ENCODE results near the gene CHST3. TPM values are rescaled to one million over a fixed set of nuclear protein-coding genes. Genes with fewer than 3 reads are reported as not detected.

Gene CHST3
- total RNA-seq, 1 donor from 2014 or later = not detected

DNA sequence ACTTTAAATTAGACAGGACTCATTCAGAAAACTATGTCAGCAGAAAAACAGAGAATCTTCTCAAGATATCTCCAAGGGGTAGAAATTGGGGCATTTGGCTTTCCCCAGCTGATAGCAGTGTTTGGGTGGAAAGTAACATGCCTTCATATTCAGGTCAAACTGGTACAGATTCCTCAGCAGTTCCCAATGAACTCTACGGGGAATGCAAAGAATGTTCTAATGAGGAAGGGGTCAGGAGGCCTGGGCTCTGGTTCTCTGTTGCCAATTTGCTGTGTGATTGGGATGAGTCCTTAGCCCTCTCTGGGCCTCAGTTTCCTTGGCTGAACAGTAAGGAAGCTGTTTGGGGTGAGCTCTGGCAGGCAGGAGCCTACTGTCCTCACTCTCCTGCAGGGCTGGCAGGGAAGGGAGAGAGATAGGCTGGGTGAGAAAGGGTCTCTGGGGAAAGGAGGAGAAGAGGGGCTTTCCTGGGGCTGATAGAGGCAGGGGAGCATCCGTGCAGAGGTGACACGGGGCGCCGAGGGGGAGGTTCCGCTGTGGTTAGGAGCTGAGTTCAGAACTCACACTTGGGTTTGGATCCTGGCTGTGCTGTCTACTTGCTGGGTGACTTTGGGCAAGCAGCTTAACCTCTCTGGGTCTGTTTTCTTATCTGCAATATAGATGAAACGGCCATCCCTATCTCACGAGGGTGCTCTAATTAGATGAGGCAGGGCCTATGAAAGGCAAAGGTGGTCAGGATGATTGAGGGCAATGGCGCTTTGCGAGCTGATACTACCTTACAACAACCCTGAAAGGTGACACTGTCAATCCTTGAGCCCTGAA lies 79.0 kb downstream of the CHST3 start:
- POLR2A ChIA-PET = interaction anchor here (0.5 to 0.6 kb wide), 2 partner anchors 95 to 246 kb away, joined by 4 read pairs; no protein-coding TSS in a partner anchor
- H3K27me3 Mint-ChIP-seq = no peaks in the 10 kb centered on the region
- no peak overlapping the region for H3K27ac Mint-ChIP-seq
- CTCF ChIA-PET = interaction anchor here (1.4 kb wide), 1 partner anchor 294 kb away, joined by 4 read pairs; no protein-coding TSS in a partner anchor
- no peaks in the 10 kb centered on the region for H3K36me3 Mint-ChIP-seq (ENCODE audit: low read depth)
- DNase-seq = no peak
- ATAC-seq (ENCODE audit: low read depth) = no peak
- H3K4me1 Mint-ChIP-seq = peaks cover under 1% of the 10 kb centered on the region
- no peak overlapping the region for H3K4me3 Mint-ChIP-seq
- H3K9me3 Mint-ChIP-seq = no peaks in the 10 kb centered on the region
- TF ChIP-seq CTCF (IDR thresholded peaks at IDR 0.05) = no peak
- intact Hi-C loops (cut with micrococcal nuclease) = no loop called here

- ChIA-PET POLR2A (no interaction called here), CTCF (interaction anchor here (0.7 kb wide), 1 partner anchor 209 kb away, joined by 3 read pairs; no protein-coding TSS in a partner anchor)
- DNase-seq = no peak
- Mint-ChIP-seq H3K27me3 (no peaks in the 10 kb centered on the region), H3K27ac (no peak overlapping the region), H3K9me3 (peaks cover 2% of the 10 kb centered on the region), H3K36me3 (ENCODE audit: low read depth) (no peaks in the 10 kb centered on the region), H3K4me3 (no peak overlapping the region), H3K4me1 (peaks cover 5% of the 10 kb centered on the region)
- no peak for ATAC-seq (ENCODE audit: low read depth)
- intact Hi-C loops (cut with micrococcal nuclease) = loop anchor here (5.0 kb wide), 1 partner anchor 87 kb away; no protein-coding TSS in a partner anchor
- TF ChIP-seq CTCF (IDR thresholded peaks at IDR 0.05) = no peak
Observed at GRCh38 chr10:72044417-72045041, 80.3 kb downstream of the CHST3 start.

GRCh38 chr10:72045586-72045985 lies 81.4 kb downstream of the CHST3 start:
- Mint-ChIP-seq H3K9me3 (peaks cover 2% of the 10 kb centered on the region), H3K27me3 (no peaks in the 10 kb centered on the region), H3K4me1 (peaks cover 15% of the 10 kb centered on the region), H3K4me3 (no peak overlapping the region), H3K27ac (no peak overlapping the region), H3K36me3 (ENCODE audit: low read depth) (no peaks in the 10 kb centered on the region)
- ATAC-seq (ENCODE audit: low read depth) = no peak
- DNase-seq = no peak
- POLR2A ChIA-PET = no interaction called here
- intact Hi-C loops (cut with micrococcal nuclease) = loop anchor here (5.0 kb wide), 1 partner anchor 88 kb away; no protein-coding TSS in a partner anchor
- TF ChIP-seq CTCF (IDR thresholded peaks at IDR 0.05) = no peak
- CTCF ChIA-PET = no interaction called here

DNA sequence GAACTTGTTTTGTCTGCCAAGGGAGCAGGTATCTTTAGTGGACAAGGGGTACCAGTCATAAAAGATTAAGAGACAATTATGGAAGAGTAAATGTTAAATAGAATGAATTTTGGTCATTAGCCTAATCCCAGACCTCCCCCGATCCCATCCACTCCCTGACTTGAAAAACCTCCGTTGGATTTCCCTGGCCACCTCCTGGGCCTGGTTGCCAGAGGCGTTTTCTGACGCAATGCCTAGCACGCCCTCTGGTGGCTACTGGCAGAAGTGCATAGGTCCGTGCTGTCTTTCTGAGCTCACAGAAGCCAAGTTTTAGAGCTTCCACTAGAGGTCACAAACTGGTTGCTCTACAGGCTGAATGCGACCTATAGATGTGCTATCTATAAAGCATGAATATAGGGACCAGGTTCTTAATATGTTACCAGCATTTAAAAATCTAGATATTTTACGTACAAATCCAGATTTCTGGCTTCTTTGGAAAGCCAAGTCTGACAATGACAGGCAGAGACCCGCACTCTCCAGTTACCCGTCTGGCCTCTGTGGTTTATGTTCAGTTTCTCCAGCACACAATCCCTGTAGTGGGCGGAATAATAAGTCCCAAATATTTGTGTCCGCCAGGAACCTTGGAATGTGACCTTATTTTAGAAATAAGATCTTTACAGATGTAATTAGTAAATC lies 84.4 kb downstream of the CHST3 start:
- ChIA-PET CTCF (interaction anchor here (0.5 to 4.2 kb wide), 45 partner anchors 9 to 790 kb away, joined by 3 to 59 read pairs (median 5); partner anchors contain the start of genes ASCC1, DDIT4 and SPOCK2), POLR2A (interaction anchor here (0.5 to 2.6 kb wide), 16 partner anchors 11 to 449 kb away, joined by 3 to 16 read pairs (median 4); partner anchors contain the start of genes ANAPC16, ASCC1, DDIT4 and SPOCK2)
- peak; percentile 99 for ATAC-seq (ENCODE audit: low read depth)
- intact Hi-C loops (cut with micrococcal nuclease) = loop anchor here (1.0 to 5.0 kb wide), 7 partner anchors 40 to 292 kb away; partner anchors contain the start of gene SPOCK2
- Mint-ChIP-seq H3K36me3 (ENCODE audit: low read depth) (no peaks in the 10 kb centered on the region), H3K9me3 (peaks cover 2% of the 10 kb centered on the region), H3K4me1 (peaks cover 19% of the 10 kb centered on the region), H3K4me3 (no peak overlapping the region), H3K27me3 (no peaks in the 10 kb centered on the region), H3K27ac (peak overlapping the region; percentile 41)
- DNase-seq = peak; percentile 74
- TF ChIP-seq CTCF (IDR thresholded peaks at IDR 0.05) = peak; percentile 40
